ENCODE data around the gene ACTC1. TPM values are rescaled to one million over a fixed set of nuclear protein-coding genes. Genes with fewer than 3 reads are reported as not detected.
"Not testable (repeated sequence)": the region's sequence is repeated elsewhere in the genome, so short reads cannot be mapped to it uniquely, and the experiment has no call there.

ACTC1 gene
- total RNA-seq, 1 donor: under 0.01 TPM

- DNase-seq (ENCODE audit: low read depth): no peak
- TF ChIP-seq CTCF (IDR thresholded peaks at IDR 0.05; ENCODE audit: insufficient read depth, low read depth, low read length): no peak
- H3K4me3 ChIP-seq (ENCODE audit: low read depth, low read length): no peak overlapping the region
Measured at GRCh38 chr15:34820110-34820509, 24.8 kb upstream of the ACTC1 start.

DNA sequence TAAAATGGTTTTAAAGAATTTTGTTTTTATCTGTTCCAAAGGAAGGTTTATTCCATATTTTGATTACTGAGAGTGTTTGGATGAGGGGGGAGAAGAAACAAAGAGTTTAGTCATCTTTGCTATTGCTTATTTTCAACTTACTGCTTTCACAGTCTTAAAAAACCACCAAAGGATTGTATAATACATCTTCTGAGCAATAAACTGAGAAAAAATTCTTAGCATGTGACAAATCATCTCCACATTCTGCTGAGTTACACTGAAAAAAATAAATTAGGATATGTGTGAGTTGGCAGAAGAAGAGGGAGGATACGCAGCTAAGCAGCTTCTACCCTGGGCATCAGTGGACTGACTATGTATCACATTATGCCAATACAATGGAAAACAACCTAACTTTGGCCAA, 23.2 kb upstream of the ACTC1 start:
- TF ChIP-seq CTCF (IDR thresholded peaks at IDR 0.05; ENCODE audit: insufficient read depth, low read depth, low read length): no peak
- no peak overlapping the region for H3K4me3 ChIP-seq (ENCODE audit: low read depth, low read length)
- DNase-seq (ENCODE audit: low read depth): peak; percentile 45

- no peak for TF ChIP-seq CTCF (IDR thresholded peaks at IDR 0.05; ENCODE audit: insufficient read depth, low read depth, low read length)
- H3K4me3 ChIP-seq (ENCODE audit: low read depth, low read length): no peak overlapping the region
- peak; percentile 32 for DNase-seq (ENCODE audit: low read depth)
Measured at GRCh38 chr15:34815836-34816235, 20.5 kb upstream of the ACTC1 start.

DNA sequence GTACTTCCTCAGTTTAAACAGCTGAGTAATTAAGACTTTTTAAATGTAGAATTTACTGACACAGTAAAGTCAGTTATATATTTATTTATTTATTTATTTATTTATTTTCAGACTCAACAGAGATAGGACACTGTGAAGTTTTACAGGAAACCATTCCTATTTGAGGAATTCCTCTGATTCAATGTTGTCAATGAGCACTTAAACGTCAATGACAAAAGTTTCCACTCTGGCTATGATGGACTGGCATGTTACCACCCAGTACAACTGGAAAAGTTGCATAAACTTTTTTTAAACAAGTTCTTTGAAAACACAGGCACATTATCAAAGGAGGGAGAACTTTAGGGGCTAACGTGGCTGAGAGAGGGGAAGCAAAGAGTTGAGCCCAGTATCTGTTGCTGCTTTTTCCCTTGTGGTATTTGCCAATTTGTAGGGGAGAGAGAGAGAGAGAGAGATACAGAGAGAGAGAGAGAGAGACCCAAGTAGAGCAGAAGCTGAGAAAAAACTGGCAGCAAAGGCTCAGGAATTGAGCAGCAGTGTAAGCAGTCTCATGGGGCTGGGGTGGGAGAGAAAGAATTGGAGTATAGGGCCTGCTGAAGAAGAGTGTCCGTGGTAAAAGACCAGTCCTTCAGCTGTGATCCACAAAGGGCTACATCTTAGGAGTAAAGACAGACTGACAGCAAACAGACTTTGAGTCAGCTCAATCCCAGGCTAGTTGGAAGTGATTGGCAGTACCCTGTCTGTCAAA, 18.3 kb upstream of the ACTC1 start:
- TF ChIP-seq CTCF (IDR thresholded peaks at IDR 0.05; ENCODE audit: insufficient read depth, low read depth, low read length): no peak
- DNase-seq (ENCODE audit: low read depth): no peak
- H3K4me3 ChIP-seq (ENCODE audit: low read depth, low read length): no peak overlapping the region

DNA sequence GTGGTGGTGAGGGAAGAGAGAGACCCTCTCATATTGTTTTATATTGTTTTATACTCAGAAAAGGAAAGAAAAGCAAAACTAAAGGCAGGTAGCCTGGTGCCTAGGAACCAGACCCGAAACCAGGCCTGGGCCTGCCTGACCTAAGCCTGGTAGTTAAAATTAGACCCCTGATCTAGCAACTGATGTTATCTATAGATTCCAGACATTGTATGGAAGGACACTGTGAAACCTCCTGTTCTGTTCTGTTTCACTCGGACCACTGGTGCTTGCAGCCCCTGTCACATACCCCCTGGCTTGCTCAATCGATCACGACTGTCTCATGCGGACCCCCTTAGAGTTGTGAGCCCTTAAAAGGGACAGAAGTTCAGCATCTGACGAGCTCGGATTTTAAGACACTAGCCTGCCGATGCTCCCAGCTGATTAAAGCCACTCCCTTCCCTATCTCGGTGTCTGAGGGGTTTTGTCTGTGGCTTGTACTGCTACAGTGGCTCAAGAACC, 17.6 kb upstream of the ACTC1 start:
- peak; percentile 34 for DNase-seq (ENCODE audit: low read depth)
- not testable (repeated sequence) for H3K4me3 ChIP-seq (ENCODE audit: low read depth, low read length)

GRCh38 chr15:34812369-34812768, 17.0 kb upstream of the ACTC1 start:
- H3K4me3 ChIP-seq (ENCODE audit: low read depth, low read length): no peak overlapping the region
- DNase-seq (ENCODE audit: low read depth): peak; percentile 77
- TF ChIP-seq CTCF (IDR thresholded peaks at IDR 0.05; ENCODE audit: insufficient read depth, low read depth, low read length): no peak

- DNase-seq (ENCODE audit: low read depth): peak; percentile 98
- H3K4me3 ChIP-seq (ENCODE audit: low read depth, low read length): no peak overlapping the region
- TF ChIP-seq CTCF (IDR thresholded peaks at IDR 0.05; ENCODE audit: insufficient read depth, low read depth, low read length): no peak
Measured at GRCh38 chr15:34810443-34811129, 15.2 kb upstream of the ACTC1 start.
